ENCODE data around the gene PHYH.
"Not testable (repeated sequence)": the region's sequence is repeated elsewhere in the genome, so short reads cannot be mapped to it uniquely, and the experiment has no call there.

PHYH gene

GRCh38 chr10:13284050-13284449 lies 15.8 kb downstream of the PHYH start:
- Histone ChIP-seq H3K27me3 (ENCODE audit: low read depth, low read length) (no peaks in the 10 kb centered on the region), H3K4me3 (ENCODE audit: low read length) (no peak overlapping the region), H3K9me3 (ENCODE audit: insufficient read depth, low read length) (no peaks in the 10 kb centered on the region), H3K36me3 (replicated peaks; ENCODE audit: low read depth, low read length) (peaks cover 9% of the 10 kb centered on the region), H3K4me1 (ENCODE audit: low read length) (peaks cover 22% of the 10 kb centered on the region), H3K27ac (ENCODE audit: low read length) (no peak overlapping the region), H2AFZ (ENCODE audit: low read depth, low read length) (no peak overlapping the region), H3K9ac (ENCODE audit: low read length) (no peak overlapping the region), H3K79me2 (ENCODE audit: low read length) (no peaks in the 10 kb centered on the region), H4K20me1 (ENCODE audit: insufficient read depth, low read length) (no peaks in the 10 kb centered on the region), H3K4me2 (ENCODE audit: low read length) (no peak overlapping the region)
- no peak for TF ChIP-seq EZH2phosphoT487 (IDR thresholded peaks at IDR 0.05; ENCODE audit: low read depth)
- TF ChIP-seq CTCF (IDR thresholded peaks at IDR 0.05; ENCODE audit: low read depth, low read length), result no peak

GRCh38 chr10:13282348-13282747 lies 17.5 kb downstream of the PHYH start:
- not testable (repeated sequence) for H3K27ac ChIP-seq (ENCODE audit: low read length); H3K27me3 ChIP-seq (ENCODE audit: low read depth, low read length); H3K79me2 ChIP-seq (ENCODE audit: low read length); H3K9me3 ChIP-seq (ENCODE audit: insufficient read depth, low read length); H3K36me3 ChIP-seq (replicated peaks; ENCODE audit: low read depth, low read length); H3K4me3 ChIP-seq (ENCODE audit: low read length); H3K9ac ChIP-seq (ENCODE audit: low read length); H3K4me2 ChIP-seq (ENCODE audit: low read length); H4K20me1 ChIP-seq (ENCODE audit: insufficient read depth, low read length); H3K4me1 ChIP-seq (ENCODE audit: low read length); H2AFZ ChIP-seq (ENCODE audit: low read depth, low read length)

DNA sequence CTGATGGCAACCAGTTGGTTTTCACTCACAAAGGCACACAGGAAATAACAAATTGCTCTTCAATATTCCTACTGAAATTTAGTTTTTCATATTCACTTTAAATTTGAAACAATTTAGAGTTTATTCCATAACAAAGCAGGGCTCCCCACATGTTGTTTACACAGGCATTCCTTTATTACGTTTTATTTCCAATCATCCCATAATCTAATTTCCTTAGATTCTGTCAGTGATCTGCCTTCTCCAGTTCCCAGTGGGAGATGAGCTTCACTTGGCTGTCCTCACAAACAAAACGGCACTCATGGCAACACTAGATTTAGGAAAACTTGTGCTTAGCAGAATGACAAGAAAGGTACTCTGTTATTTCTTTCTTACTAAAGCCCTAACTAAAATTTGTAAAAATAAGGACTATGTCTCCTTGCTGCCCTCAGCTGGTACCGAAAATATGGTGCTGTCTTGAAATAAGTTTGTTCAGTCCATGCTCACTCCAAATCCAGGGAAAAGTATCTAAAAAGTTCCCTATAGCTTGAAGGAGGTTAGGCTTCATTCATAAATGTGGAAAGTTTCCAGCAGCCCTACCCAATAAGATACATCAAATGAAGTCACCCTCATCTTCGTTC lies 23.0 kb downstream of the PHYH start:
- TF ChIP-seq CTCF (IDR thresholded peaks at IDR 0.05; ENCODE audit: low read depth, low read length), result no peak
- TF ChIP-seq EZH2phosphoT487 (IDR thresholded peaks at IDR 0.05; ENCODE audit: low read depth), result no peak
- Histone ChIP-seq H3K4me1 (ENCODE audit: low read length) (peaks cover 8% of the 10 kb centered on the region), H3K4me3 (ENCODE audit: low read length) (no peak overlapping the region)

GRCh38 chr10:13276146-13276545 lies 23.7 kb downstream of the PHYH start:
- not testable (repeated sequence) for H3K4me3 ChIP-seq (ENCODE audit: low read length); H3K27ac ChIP-seq (ENCODE audit: low read length); H3K9me3 ChIP-seq (ENCODE audit: insufficient read depth, low read length); H3K79me2 ChIP-seq (ENCODE audit: low read length); H3K4me2 ChIP-seq (ENCODE audit: low read length); H3K27me3 ChIP-seq (ENCODE audit: low read depth, low read length); H2AFZ ChIP-seq (ENCODE audit: low read depth, low read length); H4K20me1 ChIP-seq (ENCODE audit: insufficient read depth, low read length); H3K36me3 ChIP-seq (replicated peaks; ENCODE audit: low read depth, low read length); H3K9ac ChIP-seq (ENCODE audit: low read length)
- peaks cover 15% of the 10 kb centered on the region for H3K4me1 ChIP-seq (ENCODE audit: low read length)

More for the DNA sequence above, 23.0 kb downstream of the PHYH start:
- no peaks in the 10 kb centered on the region for H4K20me1 ChIP-seq (ENCODE audit: insufficient read depth, low read length)
- H3K9me3 ChIP-seq (ENCODE audit: insufficient read depth, low read length), result no peaks in the 10 kb centered on the region
- H3K27ac ChIP-seq (ENCODE audit: low read length), result no peak overlapping the region
- H2AFZ ChIP-seq (ENCODE audit: low read depth, low read length), result no peak overlapping the region
- H3K36me3 ChIP-seq (replicated peaks; ENCODE audit: low read depth, low read length), result no peaks in the 10 kb centered on the region
- H3K79me2 ChIP-seq (ENCODE audit: low read length), result no peaks in the 10 kb centered on the region
- H3K9ac ChIP-seq (ENCODE audit: low read length), result no peak overlapping the region
- H3K27me3 ChIP-seq (ENCODE audit: low read depth, low read length), result no peaks in the 10 kb centered on the region
- H3K4me2 ChIP-seq (ENCODE audit: low read length), result no peak overlapping the region

- no peaks in the 10 kb centered on the region for H3K79me2 ChIP-seq (ENCODE audit: low read length)
- H4K20me1 ChIP-seq (ENCODE audit: insufficient read depth, low read length), result no peaks in the 10 kb centered on the region
- H2AFZ ChIP-seq (ENCODE audit: low read depth, low read length), result peak overlapping the region; percentile 95
- peak overlapping the region; percentile 41 for H3K27ac ChIP-seq (ENCODE audit: low read length)
- TF ChIP-seq EZH2phosphoT487 (IDR thresholded peaks at IDR 0.05; ENCODE audit: low read depth) (no peak), CTCF (IDR thresholded peaks at IDR 0.05; ENCODE audit: low read depth, low read length) (no peak)
- peak overlapping the region; percentile 58 for H3K4me3 ChIP-seq (ENCODE audit: low read length)
- no peaks in the 10 kb centered on the region for H3K27me3 ChIP-seq (ENCODE audit: low read depth, low read length)
- peak overlapping the region; percentile 64 for H3K9ac ChIP-seq (ENCODE audit: low read length)
- H3K36me3 ChIP-seq (replicated peaks; ENCODE audit: low read depth, low read length), result no peaks in the 10 kb centered on the region
- H3K4me1 ChIP-seq (ENCODE audit: low read length), result peaks cover 39% of the 10 kb centered on the region
- H3K4me2 ChIP-seq (ENCODE audit: low read length), result peak overlapping the region; percentile 82
- no peaks in the 10 kb centered on the region for H3K9me3 ChIP-seq (ENCODE audit: insufficient read depth, low read length)
Measured at GRCh38 chr10:13272164-13272571, 27.7 kb downstream of the PHYH start.
